Pancreas (tissue), 10 donors: ENCODE data around the gene STRADA. TPM values are rescaled to one million over a fixed set of nuclear protein-coding genes. Genes with fewer than 3 reads are reported as not detected.
A peak's percentile ranks its signal among the peaks of the same experiment; 100 is the strongest.

ENCODE experiments used
- ATAC-seq, 4 donors: fragments of 200-7000 bp; cut with Tn5 transposase; one replicate each; pipeline versions ENCODE4 v1.8.0 to v1.9.1; 2020; ENCODE audit warnings: mild to moderate bottlenecking in 4 of 4, moderate library complexity in 4 of 4
- DNase-seq, 6 donors: peaks; one replicate each; pipeline ENCODE4 v3.0.0-alpha.2; 2020
- FAIRE-seq: peaks from 2 replicates; lab custom pipeline; 2012; peaks lifted over from hg19 to GRCh38; lab: Jason Lieb, UNC
- H3K27ac ChIP-seq, 4 donors: fragments of 200-600 bp; sonication (generic); 1 replicate in 3 of 4; 2 replicates in 1 of 4; pipeline versions ENCODE4 v1.5.0 to v1.8.0; 2020
- H3K27me3 ChIP-seq, 4 donors: fragments of 200-600 bp; one replicate each; pipeline ENCODE4 v1.8.0; 2021
- H3K36me3 ChIP-seq, 3 donors: fragments of 200-600 bp; sonication (generic) in 1 of 3; one replicate each; pipeline versions ENCODE4 v1.5.0 to v1.8.0; 2020 to 2021
- H3K4me1 ChIP-seq, 3 donors: fragments of 200-600 bp; one replicate each; pipeline ENCODE4 v1.8.0; 2021
- H3K4me3 ChIP-seq, 4 donors: fragments of 200-600 bp; sonication (generic) in 2 of 4; one replicate each; pipeline versions ENCODE4 v1.5.0 to v1.8.0; 2020 to 2021
- H3K9me3 ChIP-seq, 4 donors: fragments of 200-600 bp; one replicate each; pipeline ENCODE4 v1.8.0; 2021
- WGBS, 2 donors: extraction: QIAGEN DNeasy Blood & Tissue Kit; methylation state at CpG; one replicate each; pipeline ENCODE4 v1.1.7; 2013; 5-methylcytosine and 5-hydroxymethylcytosine counted together
- intact Hi-C, 3 donors: fragments of 100-400 bp; cut with DNase I; formaldehyde crosslinking; loops; one replicate each; pipeline versions ENCODE4 v1.11.1 to v1.14.2; 2022
- polyA plus RNA-seq, 2 donors: library from polyadenylated mRNA; stranded (reverse); fragments of 200-250 nt; gene quantifications; one replicate each; pipeline ENCODE4 v1.2.3, GENCODE V29; 2013
- total RNA-seq, 6 donors: library from RNA; stranded (reverse); fragmentation: NEBNext Ultra II Directional in 4 of 6; extraction: Animal tissue kit (Norgen Biotek cat#: 25700) in 4 of 6; gene quantifications; one replicate each; pipeline versions ENCODE4 v1.2.1 to v1.2.4, GENCODE V29; 2021 to 2023
- TF ChIP-seq, protein P1 (sequence below), 4 donors: fragments of 200-600 bp; sonication (generic) in 3 of 4; IDR thresholded peaks; one replicate each; pipeline versions ENCODE4 v1.5.0 to v1.8.0; 2021; ENCODE audit warnings: antibody characterized with exemption in 4 of 4
- donor health status: healthy with polysubstance abuse.
- donor health status: DM: no; HTN: no; CAD: no; lungs with moderate emphysema.
- donor health status: DM: no; HTN: no; CAD: no.
- donor health status: control.
- donor health status: control.
- donor health status: Bipolar disorder and iron deficiency.
- donor health status: DM: yes; HTN: yes; CAD: no.
- donor health status: DM: no; HTN: no; CAD: no.
- donor health status: DM: no; HTN: no; CAD: no.
- donor health status: DM: yes; HTN: yes; CAD: no.

Gene STRADA
- total and polyA plus RNA-seq, 8 donors, result 8.3 to 26.7 (median 13.9) TPM

DNA sequence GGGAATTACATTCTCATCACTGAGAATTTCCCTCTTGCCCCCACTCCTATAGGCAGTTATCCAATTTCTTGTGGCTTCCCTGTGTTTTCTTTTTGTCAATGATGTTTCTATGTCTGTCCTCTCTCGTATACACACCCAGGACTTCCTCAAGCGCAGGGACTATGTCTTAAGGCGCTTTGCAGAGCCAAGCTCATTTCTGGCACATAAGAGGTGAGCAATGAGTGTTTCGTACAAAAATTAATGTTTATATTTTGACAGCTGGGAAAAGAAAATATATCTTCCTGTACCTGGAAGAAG lies 33.3 kb upstream of the STRADA start:
- no peak for DNase-seq
- no peaks in the 10 kb centered on the region for H3K9me3 ChIP-seq
- TF ChIP-seq, protein P1, sequence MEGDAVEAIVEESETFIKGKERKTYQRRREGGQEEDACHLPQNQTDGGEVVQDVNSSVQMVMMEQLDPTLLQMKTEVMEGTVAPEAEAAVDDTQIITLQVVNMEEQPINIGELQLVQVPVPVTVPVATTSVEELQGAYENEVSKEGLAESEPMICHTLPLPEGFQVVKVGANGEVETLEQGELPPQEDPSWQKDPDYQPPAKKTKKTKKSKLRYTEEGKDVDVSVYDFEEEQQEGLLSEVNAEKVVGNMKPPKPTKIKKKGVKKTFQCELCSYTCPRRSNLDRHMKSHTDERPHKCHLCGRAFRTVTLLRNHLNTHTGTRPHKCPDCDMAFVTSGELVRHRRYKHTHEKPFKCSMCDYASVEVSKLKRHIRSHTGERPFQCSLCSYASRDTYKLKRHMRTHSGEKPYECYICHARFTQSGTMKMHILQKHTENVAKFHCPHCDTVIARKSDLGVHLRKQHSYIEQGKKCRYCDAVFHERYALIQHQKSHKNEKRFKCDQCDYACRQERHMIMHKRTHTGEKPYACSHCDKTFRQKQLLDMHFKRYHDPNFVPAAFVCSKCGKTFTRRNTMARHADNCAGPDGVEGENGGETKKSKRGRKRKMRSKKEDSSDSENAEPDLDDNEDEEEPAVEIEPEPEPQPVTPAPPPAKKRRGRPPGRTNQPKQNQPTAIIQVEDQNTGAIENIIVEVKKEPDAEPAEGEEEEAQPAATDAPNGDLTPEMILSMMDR (IDR thresholded peaks at IDR 0.05), result no peak
- WGBS, 2 donors, result 1 to 2% methylated on average over 4 of the region's 4 CpGs
- H3K4me1 ChIP-seq, result peaks cover 18 to 26% (median 21%) of the 10 kb centered on the region in 3 donors
- H3K4me3 ChIP-seq, result peak overlapping the region; percentile 70 to 94 (median 82)
- no peak for ATAC-seq
- H3K27ac ChIP-seq, result peak overlapping the region in 2 of 4 donors; percentile 96 to 98
- no peaks in the 10 kb centered on the region for H3K36me3 ChIP-seq
- FAIRE-seq, result no peak
- intact Hi-C loops, result no loop called here
- H3K27me3 ChIP-seq, result no peaks in the 10 kb centered on the region

DNA sequence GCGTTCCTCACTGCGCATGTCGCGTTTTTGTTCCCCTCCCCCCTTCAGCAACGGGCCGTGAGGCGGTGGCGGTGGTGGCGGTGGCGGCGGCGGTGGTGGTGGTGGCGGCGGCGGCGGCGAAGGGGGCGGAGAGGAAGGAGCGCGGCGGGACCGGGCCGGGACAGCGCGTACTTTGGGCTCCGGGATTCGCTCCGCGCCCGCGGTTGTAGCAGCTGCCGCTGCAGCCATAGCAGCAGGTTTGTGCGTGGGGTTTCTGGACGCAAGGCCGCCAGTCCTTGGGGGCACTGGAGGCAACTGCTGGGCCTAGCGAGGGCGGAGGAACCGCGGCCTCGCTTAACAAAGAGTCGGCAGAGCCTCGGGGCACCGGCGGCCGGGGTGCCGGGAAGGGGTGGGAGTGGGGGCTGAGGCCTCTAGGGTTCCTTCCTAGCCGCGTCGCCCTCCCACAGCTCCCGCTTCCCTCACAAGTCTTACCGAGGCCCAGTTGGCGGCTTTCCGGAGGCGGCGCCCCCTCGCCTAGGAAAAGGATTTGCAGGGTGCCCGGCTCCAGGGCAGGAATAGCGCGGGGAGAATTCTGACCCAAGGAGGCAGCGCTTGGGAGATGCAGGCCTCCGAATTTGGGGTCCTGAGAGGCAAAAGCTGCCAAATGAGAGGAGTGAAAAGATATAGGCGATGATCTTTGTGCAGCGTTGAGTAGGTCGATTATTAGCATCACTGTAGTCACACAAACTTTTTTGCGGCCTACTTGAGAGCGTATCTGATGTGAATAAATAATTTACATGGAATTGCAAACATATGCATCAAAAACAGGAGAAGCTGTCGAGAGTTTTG lies 32.8 kb upstream of the STRADA start, which contains the start of gene DDX42:
DDX42 (plus strand) TSS at position 30 of the 828 bp plus-strand sequence. CDS start 12,880 bp downstream, outside the sequence.
- peak; percentile 11 to 34 (median 14) for ATAC-seq
- no peak for FAIRE-seq
- WGBS, 2 donors, result 0 to 1% methylated on average over 40 to 66 of the region's 67 CpGs
- peak within 1 kb of the TSS; percentile 96 to 99 (median 98) for H3K27ac ChIP-seq
- no peaks in the 10 kb centered on the region for H3K36me3 ChIP-seq
- H3K4me3 ChIP-seq, result peak within 1 kb of the TSS; percentile 70 to 94 (median 82)
- H3K27me3 ChIP-seq, result no peaks in the 10 kb centered on the region
- intact Hi-C loops, result no loop called here
- H3K4me1 ChIP-seq, result peaks cover 16 to 20% (median 20%) of the 10 kb centered on the region in 3 donors
- DNase-seq, result peak; percentile 88 to 94 (median 92)
- TF ChIP-seq, protein P1 (IDR thresholded peaks at IDR 0.05), result no peak
- H3K9me3 ChIP-seq, result no peaks in the 10 kb centered on the region

DNA sequence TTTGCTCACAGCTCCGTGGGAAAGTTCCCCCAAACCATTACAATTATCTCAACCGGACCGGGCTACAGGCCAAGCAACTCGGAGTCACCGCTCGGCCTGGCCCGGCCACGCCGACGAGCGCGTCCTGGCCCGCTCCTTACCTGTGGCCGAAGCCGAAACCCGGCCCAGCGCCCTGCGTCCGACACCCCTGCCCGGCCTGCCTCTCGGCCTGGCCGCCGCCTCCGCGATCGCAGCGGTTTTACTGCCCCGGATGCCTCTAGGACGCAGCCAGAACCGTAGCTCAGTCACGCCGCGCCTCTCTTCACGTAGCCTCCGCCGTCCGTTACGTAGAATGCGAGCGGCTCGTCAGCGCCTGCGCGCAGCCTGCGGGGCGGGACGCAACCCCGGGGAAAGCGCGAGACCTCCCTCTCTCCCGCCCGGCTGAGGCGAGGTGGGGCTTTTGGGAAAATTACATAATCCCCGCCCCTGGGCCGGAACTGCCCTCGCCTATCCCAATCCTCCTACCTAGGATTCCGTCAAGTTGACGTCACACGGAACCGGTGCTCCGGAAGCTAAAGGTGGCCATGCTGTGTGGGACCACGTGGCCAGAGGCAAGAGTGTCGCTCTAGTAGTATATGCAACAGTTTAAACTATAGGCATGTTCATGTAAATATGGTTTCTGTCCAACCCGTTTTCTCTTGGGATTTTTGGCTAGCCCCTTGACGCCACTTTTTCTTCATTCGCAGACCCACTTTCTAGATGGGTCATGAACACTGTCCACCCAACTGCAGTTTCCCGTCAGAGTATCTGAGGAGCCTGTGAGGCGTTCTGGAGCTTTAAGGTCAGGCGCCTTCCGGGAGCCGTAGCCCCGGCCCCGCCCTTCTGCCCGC lies 31.9 kb upstream of the STRADA start, which contains the start of gene CCDC47:
CCDC47 (minus strand) TSS at position 326 of the 869 bp plus-strand sequence. CDS start 7,422 bp downstream, outside the sequence.
- ATAC-seq (peak; percentile 88 to 95 (median 90)), DNase-seq (peak; percentile 96 to 100 (median 99)), FAIRE-seq (peak; percentile 90)
- H3K9me3 ChIP-seq, result no peaks in the 10 kb centered on the region
- peak within 1 kb of the TSS; percentile 96 to 99 (median 98) for H3K27ac ChIP-seq
- 0% methylated on average over 74 of the region's 74 CpGs for WGBS, 2 donors
- H3K27me3 ChIP-seq, result no peaks in the 10 kb centered on the region
- peaks cover 13 to 20% (median 20%) of the 10 kb centered on the region in 3 donors for H3K4me1 ChIP-seq
- peak within 1 kb of the TSS; percentile 70 to 94 (median 82) for H3K4me3 ChIP-seq
- H3K36me3 ChIP-seq, result no peaks in the 10 kb centered on the region
- intact Hi-C loops, result no loop called here
- TF ChIP-seq, protein P1 (IDR thresholded peaks at IDR 0.05), result no peak

DNA sequence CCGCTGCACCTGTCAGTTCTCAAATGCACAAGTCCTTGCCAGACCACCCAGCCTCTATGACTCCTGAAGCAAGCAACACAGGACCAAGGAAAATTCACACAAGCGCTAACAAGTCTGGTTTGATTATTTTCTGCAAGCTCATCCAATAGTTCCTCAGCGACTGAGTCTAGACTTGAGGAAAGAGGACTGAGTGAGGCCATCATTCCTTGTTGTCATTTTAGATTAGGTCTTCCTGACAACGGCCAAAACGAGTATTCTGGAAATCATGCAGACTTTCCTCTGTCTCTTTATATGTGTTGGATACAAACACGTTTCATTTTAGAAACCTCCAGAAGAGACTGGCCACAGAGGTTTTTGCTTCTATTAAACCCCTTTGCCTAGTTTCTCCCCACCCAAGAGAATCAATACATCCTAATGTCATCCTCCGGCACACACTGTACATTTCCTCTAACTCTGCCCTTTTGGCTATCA lies 31.2 kb upstream of the STRADA start:
- DNase-seq (no peak), ATAC-seq (no peak), FAIRE-seq (no peak)
- TF ChIP-seq, protein P1 (IDR thresholded peaks at IDR 0.05), result no peak
- H3K9me3 ChIP-seq, result no peaks in the 10 kb centered on the region
- no peaks in the 10 kb centered on the region for H3K27me3 ChIP-seq
- peaks cover 13 to 27% (median 20%) of the 10 kb centered on the region in 3 donors for H3K4me1 ChIP-seq
- peak overlapping the region; percentile 70 to 94 (median 76) for H3K4me3 ChIP-seq
- WGBS, 2 donors, result 2% methylated on average over 7 of the region's 7 CpGs
- H3K27ac ChIP-seq, result peak overlapping the region; percentile 96 to 99 (median 98)
- intact Hi-C loops, result no loop called here
- no peaks in the 10 kb centered on the region for H3K36me3 ChIP-seq
